ENCODE results near the gene KLHL2.
A peak's percentile ranks its signal among the peaks of the same experiment; 100 is the strongest.
"Not testable (repeated sequence)": the region's sequence is repeated elsewhere in the genome, so short reads cannot be mapped to it uniquely, and the experiment has no call there.

Gene KLHL2

DNA sequence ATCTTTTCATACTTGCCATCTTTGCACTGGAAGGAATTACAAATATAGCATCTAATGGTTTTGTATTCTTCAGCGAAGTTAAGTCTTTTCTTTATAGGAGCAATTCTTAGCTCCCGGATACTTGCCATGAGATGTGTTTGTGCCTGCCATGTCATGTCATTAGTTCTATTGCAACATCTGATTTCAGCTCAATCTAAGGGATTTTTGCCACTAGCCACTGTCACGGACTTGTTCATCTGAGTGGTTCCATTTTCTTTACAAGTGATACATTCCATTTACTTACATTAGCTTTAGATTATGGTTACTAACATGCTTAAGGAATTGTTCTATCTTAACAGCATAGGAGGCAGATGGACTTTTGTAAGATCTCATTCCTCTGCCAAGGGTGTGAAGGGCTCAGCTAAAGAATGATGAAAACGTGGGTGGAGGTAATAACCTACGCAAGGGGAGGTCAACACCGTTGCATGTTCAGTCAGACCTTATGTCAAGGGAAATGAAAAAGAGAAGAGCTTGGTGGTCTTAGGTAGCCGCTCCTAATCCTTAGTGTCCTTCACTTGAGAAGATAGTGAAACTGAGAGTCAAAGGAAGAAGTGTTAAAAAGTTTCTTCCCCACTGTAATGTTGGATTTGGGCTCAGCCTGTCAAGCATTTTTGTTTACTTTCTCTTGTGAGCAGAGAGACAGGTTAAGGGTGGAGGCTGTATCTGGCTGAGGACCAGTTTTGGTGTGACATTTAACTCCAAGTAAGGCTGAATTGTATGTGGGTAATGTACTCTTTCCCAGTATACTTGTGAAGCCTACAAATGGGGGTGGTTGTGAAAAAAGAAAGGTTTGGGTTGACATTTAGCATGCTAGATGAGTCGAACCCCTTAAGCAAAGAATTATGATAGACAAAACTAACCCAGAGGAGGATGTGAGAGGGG lies 3.6 kb upstream of the KLHL2 start:
- no peak for DNase-seq

DNA sequence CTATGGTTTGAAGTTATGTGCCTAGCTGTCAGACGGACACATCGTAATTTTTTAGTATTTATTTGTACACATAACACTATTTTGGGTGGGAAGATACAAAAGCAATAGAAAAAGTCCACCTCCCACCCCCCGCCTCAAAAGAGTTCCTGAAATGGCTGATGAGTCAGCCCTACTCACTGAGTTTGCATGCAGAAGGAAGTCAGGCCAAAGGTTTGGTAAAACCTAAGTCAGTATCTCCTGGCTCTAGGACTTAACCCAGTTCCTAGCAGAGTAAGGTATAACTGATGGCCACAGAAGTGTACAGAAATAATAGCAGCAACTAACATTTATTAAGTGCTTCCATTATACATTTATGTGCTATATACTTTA lies 2.9 kb upstream of the KLHL2 start:
- no peak for DNase-seq

DNA sequence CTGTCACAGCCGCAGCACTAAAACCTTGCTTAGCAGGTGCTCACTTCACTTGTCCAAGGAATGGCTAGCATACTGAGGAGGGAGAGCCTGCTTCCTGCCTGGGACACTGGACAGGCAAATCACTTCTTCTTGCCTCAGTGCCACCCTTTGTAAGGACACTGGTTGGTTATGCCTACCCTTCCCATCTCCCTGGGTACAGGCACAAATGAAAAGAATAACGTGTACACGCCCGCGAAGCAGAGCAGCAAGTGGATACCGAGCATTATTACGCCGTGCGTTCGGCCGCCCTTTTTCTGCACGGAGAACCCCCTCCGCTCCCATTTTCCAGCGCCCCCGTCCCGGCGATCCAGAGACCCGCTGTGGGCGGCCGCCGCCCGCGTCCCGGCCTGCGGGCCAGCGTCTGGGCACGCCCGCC lies 338 bp upstream of the KLHL2 start:
- DNase-seq, result no peak

DNA sequence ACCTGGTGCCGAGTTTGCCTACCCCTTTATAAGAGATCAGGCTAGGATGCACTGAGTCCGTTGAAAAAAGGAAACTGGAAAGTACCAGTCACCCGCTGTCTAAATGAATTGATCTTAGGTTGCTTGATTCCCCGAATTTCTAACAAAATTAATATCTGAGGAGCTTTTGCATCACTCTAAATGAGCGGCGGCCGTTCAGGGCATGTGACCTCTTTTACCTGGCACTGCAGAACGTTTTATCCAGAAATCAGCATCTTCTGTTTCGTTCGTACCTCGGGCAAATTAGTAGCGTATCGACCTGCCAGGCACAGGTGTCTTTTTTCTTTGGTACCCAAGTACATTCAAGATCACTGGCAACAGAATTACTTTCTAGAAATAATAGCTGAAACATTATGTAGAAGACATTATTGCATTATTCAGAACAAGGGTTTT lies 876 bp downstream of the KLHL2 start:
- no peak for DNase-seq

DNA sequence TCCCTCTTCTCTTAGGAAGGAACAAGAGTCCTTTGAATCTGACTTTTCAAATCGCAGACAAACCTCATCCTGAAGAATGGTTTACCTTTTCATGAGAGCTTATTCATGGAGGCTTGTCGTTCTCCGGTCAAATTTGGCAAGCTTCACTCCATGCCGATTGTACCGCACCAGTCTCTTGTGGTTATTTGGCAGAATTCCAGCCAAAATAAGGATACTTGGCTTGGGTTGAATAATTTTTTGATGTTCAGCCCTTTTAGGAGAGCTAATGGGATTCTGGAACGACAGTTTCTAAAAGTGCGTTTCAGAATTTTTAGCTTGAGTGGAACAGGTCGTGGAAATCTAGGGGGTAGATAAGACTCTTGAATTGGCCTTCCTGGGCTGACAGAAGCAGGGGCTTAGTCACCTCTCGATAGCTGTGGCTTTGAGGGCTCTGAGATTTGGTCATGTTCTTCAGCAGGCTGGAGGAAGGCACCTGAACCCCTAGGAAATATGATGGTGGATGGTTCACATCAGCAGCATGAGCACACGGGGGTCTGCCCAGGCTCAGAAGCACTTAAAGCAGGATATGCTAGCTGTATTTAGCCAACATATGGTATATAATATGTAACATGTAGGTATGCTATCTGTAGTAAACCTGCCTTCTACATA lies 1.5 kb downstream of the KLHL2 start:
- DNase-seq, result peak; percentile 30

DNA sequence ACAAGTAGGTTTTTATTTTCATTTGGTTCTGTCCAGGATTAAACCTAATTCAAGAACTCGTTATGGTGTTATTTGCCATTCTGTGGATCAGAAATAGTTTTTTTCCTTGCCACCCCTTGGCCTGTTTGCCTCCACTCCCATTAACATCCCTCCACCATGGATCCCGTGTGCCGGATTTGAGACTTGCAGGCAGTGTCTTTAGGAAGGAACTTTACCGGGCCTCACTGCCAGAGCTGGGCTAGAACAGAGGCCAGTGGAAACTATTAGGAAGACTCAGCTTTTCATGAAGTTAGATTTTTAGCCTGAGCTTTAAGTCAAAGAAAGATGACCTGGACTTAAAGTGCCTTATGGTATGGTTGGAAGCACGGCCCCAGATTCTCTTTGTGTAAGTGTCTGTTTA lies 2.4 kb downstream of the KLHL2 start:
- peak; percentile 4 for DNase-seq

DNA sequence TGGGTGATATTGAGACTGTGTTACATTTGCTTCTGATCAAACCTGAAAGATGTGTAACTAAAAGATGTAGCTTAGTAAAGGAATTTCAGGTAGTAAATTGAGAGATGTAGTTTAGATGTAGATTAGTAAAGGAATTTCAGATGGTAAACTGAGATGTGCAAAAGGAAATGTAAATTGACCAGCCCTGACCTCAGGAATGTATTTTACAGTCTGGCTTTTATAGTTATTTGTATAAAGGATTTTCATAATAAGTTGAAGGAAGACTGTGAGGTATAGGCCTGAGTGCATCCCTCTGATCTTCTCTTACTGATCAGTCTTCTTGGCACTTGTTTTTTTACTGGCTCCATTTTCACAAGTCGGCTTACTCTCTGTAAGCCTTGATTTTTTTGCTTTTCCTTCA lies 3.2 kb downstream of the KLHL2 start:
- no peak for DNase-seq

DNA sequence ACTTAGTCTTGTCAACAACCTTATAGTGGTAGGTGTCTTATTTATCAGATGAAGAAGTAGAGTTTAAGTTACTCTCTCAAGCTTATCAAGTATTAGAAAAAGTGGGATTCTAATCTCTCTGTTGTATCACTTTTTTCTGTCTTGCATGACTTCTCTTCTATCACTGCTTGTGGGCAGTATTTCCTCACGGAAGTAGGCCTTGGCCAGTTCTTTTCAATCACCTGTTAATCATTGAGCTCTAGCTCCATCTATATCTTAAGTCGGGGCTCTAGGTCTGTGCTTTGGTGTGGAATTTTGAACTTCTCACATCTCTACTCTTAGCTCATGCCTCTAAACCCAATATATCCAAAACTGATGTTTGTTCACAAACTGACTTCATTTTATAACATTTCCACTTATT lies 5.3 kb downstream of the KLHL2 start:
- not testable (repeated sequence) for DNase-seq

DNA sequence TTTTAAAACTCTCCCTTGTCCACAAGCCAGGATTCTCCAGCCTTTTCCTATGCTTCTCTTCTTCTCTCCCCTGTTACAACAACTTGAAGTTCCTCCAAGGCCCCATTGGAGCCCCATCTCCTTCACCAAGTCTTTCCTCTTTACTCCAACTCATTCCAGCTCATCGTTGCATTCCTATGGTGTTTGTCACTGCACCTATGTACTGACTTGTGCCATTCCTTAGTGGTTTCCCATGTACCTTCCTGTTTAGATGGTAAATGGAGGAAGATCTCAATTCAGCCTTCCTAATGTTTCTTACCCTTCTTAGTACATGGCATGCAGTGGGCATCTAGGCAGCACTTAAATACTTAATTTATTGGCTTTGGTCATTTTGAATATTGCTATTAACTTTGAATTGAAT lies 6.0 kb downstream of the KLHL2 start:
- DNase-seq, result not testable (repeated sequence)

DNA sequence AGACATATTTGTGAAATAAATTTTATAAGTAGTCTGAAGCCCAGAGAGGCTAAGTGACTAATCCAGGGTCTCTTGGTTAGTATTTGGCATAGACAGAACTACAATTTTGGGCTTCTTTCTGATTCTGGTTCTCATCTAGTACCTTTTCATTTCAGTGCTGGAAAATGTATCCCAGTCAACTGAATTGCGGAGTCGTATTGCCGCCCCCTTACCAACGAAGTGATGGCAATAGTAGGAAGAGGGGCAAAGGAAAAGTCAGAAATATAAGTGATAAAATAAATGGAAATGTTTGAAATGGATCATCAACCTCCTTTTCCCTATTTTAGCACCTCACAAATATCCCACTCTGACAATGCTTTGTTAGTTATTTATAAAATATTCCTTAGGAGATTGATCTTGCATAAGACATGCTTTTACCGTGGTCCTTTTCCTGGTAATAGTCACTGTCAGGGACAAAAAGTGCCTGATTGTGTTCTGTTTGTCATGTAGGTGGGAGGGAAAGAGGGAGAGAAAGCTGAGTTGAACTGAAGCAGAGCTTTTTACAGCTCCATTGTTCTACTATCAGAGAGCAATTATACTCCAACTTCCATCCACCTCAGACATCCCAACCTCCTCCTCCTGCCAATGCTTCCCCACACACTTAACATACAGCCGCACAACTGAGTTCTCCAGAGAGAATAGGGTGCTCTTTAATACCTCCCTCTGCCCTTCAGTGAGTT lies 6.8 kb downstream of the KLHL2 start:
- DNase-seq, result not testable (repeated sequence)

DNA sequence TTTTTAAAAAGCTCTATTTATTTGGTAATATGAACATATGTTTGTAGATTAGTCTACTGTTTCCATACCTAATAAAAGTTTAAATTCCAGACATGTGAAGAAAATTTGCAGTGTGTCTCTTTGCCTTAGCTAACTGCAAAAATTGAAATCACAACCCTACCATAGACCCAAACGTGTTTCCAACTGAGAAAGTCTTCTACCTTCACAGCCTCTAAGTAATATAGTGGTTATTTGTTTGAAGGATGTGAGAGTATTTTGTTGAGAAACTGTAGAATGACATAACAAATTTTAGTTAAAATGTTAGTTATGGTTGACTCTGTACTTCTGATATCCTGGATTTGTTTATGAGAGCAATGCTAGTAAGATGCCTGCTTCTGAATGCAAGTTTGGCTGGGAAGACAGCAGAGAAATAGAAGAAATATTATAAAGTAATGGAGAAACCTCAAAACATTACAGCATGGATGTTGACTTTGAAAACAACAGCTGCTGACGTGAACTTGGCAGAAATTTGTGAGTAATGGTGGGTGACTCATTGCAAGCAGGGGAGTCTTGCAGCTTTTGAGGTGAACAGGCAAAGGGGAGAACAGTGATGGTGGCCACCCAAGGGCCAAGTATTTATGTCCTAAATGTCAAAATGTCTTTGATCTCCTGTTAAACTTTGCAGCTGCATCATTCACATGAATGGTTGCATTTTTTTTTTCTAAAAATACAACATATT lies 7.8 kb downstream of the KLHL2 start:
- DNase-seq, result not testable (repeated sequence)

DNA sequence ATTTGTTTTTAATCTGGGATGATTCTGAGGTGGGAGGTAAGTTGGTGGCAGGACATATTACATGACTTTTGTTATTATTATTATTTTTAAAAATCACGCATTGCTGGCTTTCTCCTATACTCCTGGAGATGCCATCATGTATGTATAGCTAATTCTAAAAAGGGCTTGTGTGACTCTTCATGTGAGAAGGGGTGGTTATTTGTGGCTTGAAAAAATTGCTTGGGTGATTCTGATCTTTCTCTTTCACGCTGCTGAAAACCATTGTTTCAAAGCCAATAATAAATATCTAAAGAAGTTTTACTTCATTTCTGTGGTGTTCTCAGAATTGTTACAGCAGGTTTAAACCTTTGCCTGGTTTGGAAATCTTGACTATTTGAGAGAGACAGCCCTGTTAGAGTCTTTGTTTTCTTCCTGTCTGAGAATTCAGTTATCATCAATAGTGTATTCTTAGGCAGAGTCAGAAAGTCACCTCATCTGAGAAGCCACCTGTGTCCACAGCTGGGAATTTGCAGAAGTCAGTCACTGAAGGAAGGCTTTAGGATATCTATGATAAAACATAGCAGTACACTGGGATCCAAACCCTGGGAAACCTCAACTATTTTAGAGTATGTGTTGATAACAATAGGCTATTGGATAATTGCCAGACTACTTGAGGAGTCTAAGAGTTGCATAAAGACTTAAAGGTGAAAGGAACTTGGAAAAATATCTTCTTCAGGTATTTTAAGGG lies 8.6 kb downstream of the KLHL2 start:
- not testable (repeated sequence) for DNase-seq

DNA sequence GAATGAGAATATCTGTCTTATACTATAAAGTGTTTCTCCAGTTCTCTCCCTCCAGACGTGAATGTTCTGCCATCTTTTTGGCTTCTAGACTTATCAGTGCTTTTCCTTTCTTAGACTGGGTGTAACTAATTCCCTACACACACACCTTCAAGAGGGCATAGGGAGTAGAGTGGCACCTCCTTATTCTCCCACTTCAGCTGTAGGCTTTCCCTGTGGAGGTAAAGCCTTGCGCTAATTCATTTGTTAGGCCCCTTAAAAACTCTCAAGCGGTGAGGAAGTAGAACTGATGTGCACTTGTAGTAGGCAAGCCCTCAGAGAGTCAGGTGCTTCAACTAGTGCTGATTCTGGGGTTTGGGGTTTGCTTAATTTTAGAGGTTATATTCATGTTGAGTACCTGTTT lies 10.0 kb downstream of the KLHL2 start:
- DNase-seq, result no peak

DNA sequence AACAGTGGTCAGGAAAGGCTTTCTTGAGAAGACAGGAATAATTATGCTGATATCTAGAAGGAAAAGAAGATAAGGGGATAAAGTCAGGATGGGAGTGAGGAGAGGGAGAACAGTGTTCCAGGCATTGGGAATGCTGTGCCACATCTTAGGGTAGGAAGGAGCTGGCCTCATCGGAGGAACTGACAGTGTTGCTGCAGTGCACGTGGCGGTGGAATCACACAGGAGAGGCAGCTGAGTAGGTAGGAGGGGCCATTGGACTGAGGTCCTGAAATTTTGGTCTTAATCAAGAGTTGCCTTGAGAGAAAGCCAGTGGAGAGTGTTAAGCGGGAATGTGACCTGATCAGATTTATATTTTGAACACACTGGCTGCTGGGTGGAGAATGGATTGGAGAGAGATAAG lies 13.9 kb downstream of the KLHL2 start:
- DNase-seq, result not testable (repeated sequence)

DNA sequence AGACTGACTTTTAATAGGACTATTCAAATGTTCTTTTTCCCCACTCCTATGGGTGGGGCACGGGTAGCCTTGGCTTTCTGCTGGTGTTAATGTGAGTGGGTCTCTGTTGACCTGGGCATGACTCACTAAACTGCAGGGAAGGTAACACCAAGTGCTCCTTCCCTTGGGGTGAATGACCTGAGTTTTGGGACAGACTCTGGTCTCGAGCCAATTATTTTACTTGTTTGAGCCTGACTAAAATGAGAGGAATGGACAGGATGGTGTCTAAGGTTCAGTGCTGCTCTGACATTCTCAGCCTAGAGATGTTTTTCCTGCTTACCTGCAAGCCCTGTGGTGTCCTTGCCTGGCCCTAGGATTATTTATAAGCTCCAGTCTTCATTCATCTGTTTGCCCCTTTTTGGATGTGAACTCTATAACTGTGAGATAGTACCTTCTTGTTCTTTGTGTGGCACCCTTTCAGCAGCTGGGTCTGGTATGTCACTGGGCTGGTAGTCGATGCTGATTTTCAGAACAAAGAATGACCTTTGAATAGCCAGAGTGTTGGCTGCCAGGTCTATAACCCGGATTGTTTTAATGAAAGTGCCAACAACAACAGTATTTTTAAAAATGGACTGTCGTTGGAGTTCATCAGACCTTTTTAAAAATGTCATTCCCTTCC lies 14.8 kb downstream of the KLHL2 start:
- not testable (repeated sequence) for DNase-seq

DNA sequence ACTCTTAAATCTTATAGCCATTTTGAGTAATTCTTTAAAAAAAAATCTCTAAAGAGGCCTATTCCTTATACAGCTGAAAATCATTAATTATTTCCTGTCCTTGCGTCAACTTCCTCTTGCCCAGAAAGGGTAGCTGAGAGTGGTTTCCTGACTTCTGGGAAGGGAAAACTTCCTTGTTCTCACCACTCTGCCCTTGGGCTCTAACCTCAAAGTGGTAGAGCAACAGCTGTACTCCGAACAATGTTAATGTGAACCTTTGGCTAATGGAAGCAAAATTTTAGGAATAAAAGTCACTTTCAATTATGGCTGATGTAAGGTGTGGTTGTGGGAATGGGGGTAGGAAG lies 15.3 kb downstream of the KLHL2 start:
- DNase-seq, result no peak

DNA sequence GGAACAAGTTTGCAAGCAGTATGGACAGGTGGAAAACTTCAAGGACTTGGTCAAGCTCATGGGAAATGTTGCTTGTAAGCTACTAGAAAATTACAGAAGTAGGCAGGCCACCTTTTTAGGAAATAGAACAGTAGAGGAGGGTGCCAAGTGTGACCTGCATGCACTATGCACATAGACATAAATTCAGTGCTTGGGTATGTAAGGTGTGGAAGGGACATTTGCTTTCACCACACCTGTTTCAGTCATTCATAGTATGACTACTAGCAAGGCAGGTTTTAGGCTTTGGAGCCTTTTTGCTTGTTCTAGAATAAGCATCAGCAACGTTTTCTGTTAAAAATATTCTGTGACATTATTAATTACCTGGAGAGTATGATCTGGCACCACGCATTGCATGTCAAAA lies 20.0 kb downstream of the KLHL2 start:
- not testable (repeated sequence) for DNase-seq

DNA sequence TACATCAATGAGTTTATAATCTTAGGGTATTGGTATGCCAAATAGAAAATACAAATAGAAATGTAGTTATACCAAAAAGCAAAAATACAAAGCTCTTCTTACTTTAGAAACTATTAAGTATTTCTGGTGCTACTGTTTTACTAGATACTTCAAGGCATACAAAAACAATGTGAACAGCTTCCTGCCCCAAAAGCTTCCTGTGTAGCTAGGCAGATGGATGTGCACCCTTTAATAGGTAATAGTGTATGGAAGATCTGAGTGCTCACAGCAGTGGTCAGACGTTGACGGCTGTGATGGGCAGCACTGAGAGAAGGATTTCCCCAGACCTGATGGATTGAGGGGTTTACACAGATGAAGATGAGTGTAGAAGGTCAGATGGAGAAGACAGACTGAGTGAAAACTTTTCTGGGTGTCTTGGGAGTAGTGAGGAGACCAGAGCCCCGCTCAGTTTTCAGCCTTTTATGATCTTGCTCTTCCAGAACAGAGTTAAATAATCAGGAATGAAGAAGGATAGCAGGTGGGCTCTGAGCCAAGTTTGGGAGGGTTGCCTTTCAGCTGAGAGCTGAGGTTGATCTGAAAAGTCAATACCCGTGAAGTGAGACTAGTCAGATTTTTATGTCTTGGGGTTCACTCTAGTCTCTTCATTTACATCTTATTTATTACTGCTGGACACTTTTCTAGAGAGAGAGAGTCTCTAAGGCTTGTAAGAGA lies 22.3 kb downstream of the KLHL2 start:
- DNase-seq, result not testable (repeated sequence)

DNA sequence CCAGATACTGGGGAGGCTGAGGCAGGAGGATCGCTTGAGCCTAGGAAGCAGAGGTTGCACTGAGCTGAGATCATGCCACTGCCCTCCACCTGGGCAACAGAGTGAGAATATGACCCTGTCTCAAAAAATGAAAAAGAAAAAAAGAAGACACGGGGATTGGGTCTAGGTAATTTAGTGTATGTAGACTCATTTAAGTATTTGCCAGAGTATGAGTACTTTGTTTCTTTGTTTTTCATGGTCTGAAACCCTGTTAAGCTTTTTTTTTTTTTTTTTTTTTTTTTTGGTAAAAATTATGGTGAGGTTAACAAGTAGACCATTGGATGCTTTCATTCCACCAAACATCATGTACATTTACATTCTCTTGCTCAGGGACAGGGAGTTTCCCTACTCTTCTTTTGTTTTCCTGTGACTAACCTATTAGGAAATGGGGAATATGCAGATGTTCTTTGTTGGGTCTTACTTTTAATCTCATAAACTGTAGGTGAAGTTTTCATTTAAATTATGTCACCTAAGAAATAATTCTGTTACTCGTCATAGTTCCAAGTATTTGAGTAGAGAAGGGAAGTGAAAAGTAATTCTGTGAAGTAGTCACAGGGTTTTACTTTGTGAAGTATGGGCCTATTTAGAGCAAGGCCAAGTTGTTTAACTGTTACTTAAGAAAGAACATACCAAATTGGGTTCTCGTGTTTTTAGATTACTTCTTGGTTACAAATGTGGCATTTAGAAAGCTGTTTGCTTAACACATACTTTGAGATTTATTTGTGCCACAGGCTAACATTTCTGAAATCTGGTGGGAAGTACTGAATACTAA lies 25.5 kb downstream of the KLHL2 start:
- not testable (repeated sequence) for DNase-seq

DNA sequence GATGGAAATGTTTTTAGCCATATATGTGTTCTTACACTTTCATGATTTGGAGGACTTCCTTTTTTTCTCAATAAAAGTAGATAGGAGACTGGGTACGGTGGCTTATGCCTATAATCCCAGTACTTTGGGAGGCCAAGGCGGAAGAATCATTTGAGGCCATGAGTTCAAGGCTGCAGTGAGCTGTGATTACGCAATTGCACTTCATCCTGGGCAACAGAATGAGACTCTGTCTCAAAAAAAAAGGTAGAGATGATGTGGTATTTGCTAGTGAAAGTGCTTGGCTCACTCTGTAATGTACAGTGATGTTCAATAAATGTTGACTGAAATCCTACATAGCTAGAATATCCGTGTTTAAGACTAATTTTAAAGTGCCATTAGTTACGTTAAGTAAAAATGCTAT lies 27.4 kb downstream of the KLHL2 start:
- DNase-seq, result no peak
